SU-DHL-6 (cell line): ENCODE measurements around the gene CELSR3.

Experiments used
- H2AFZ ChIP-seq: fragments of 200-600 bp; sonication (generic); 2 replicates; pipeline ENCODE4 v1.6.1; 2014; ENCODE audit warnings: low read depth, mild to moderate bottlenecking, moderate library complexity, mixed read lengths, antibody characterized with exemption, low read length; ENCODE audit not compliant: severe bottlenecking
- H3F3A ChIP-seq: fragments of 200-600 bp; shearing (Covaris generic); 2 replicates; pipeline ENCODE4 v1.6.0; 2016; ENCODE audit warnings: antibody characterized with exemption, mild to moderate bottlenecking; ENCODE audit not compliant: insufficient read depth
- H3K27ac ChIP-seq: fragments of 200-600 bp; sonication (generic); 2 replicates; pipeline ENCODE4 v1.5.1; 2016; ENCODE audit warnings: low read depth, mild to moderate bottlenecking, low read length, moderate library complexity, mixed read lengths
- H3K27me3 ChIP-seq: fragments of 200-600 bp; sonication (generic), shearing (Covaris generic); 2 replicates; pipeline ENCODE4 v1.6.0; 2014; ENCODE audit warnings: mild to moderate bottlenecking, low read length
- H3K36me3 ChIP-seq: fragments of 200-600 bp; sonication (generic); 2 replicates; pipeline ENCODE4 v1.6.1; 2014; ENCODE audit warnings: mild to moderate bottlenecking, low read length, mixed read lengths
- H3K4me2 ChIP-seq: fragments of 300-600, 200-600 bp; shearing (Covaris generic), sonication (generic); 2 replicates; pipeline ENCODE4 v1.6.0; 2014; ENCODE audit warnings: low read length, low read depth, mild to moderate bottlenecking; ENCODE audit not compliant: poor library complexity, severe bottlenecking
- H3K4me3 ChIP-seq: fragments of 200-600 bp; sonication (generic); 2 replicates; pipeline ENCODE4 v1.5.1; 2014; ENCODE audit warnings: antibody characterized with exemption, low read length, mild to moderate bottlenecking, mixed read lengths; ENCODE audit not compliant: insufficient read depth, poor library complexity, severe bottlenecking
- H3K79me2 ChIP-seq: fragments of 200-600 bp; sonication (generic); 2 replicates; pipeline ENCODE4 v1.6.1; 2014; ENCODE audit warnings: mild to moderate bottlenecking, low read length, moderate library complexity; ENCODE audit not compliant: insufficient read depth
- H3K9ac ChIP-seq: fragments of 200-600 bp; sonication (generic); 2 replicates; pipeline ENCODE4 v1.7.0; 2014; ENCODE audit warnings: mild to moderate bottlenecking, low read length
- H3K9me2 ChIP-seq: fragments of 200-600 bp; sonication (generic); replicated peaks from 2 replicates; pipeline ENCODE4 v1.6.1; 2014; ENCODE audit warnings: low read length; ENCODE audit not compliant: insufficient read depth
- H3K9me3 ChIP-seq: fragments of 200-600 bp; sonication (generic); 2 replicates; pipeline ENCODE4 v1.6.1; 2014; ENCODE audit warnings: low read length, mixed read lengths; ENCODE audit not compliant: insufficient read depth
- H4K20me1 ChIP-seq: fragments of 200-600 bp; sonication (generic); 2 replicates; pipeline ENCODE4 v1.6.1; 2014; ENCODE audit warnings: low read depth, mild to moderate bottlenecking, antibody characterized with exemption, low read length, moderate library complexity, mixed read lengths
- CTCF ChIP-seq: fragments of 200-600 bp; sonication (generic); IDR thresholded peaks from one replicate; pipeline ENCODE4 v1.5.1; 2017; ENCODE audit warnings: antibody characterized with exemption, mild to moderate bottlenecking, low read length, moderate library complexity; ENCODE audit not compliant: insufficient read depth, poor library complexity, severe bottlenecking
- EZH2phosphoT487 ChIP-seq: fragments of 200-600 bp; sonication (generic), shearing (Covaris generic); conservative IDR thresholded peaks from 2 replicates; pipeline ENCODE4 v1.6.1; 2018; ENCODE audit warnings: mild to moderate bottlenecking, antibody characterized with exemption, low read length, moderate library complexity, mixed read lengths

The CELSR3 gene

GRCh38 chr3:48607519-48607918 is 55.2 kb downstream of the CELSR3 start:
- H3K27me3 ChIP-seq: no peaks in the 10 kb centered on the region
- no peaks in the 10 kb centered on the region for H4K20me1 ChIP-seq
- no peaks in the 10 kb centered on the region for H3K9me2 ChIP-seq
- no peak overlapping the region for H3K4me2 ChIP-seq
- TF ChIP-seq CTCF (no peak), EZH2phosphoT487 (no peak)
- H2AFZ ChIP-seq: no peak overlapping the region
- H3K9me3 ChIP-seq: no peaks in the 10 kb centered on the region
- H3K79me2 ChIP-seq: peaks cover 18% of the 10 kb centered on the region
- no peak overlapping the region for H3K27ac ChIP-seq
- H3F3A ChIP-seq: no peaks in the 10 kb centered on the region
- no peak overlapping the region for H3K9ac ChIP-seq
- no peaks in the 10 kb centered on the region; the same call in 1 of the 2 replicates for H3K36me3 ChIP-seq
- H3K4me3 ChIP-seq: no peak overlapping the region

GRCh38 chr3:48601622-48601994 is 61.1 kb downstream of the CELSR3 start:
- H3K9ac ChIP-seq: no peak overlapping the region
- H3K27ac ChIP-seq: no peak overlapping the region
- no peaks in the 10 kb centered on the region for H3F3A ChIP-seq
- H3K9me3 ChIP-seq: no peaks in the 10 kb centered on the region
- H3K36me3 ChIP-seq: no peaks in the 10 kb centered on the region; the same call in 1 of the 2 replicates
- no peaks in the 10 kb centered on the region for H3K79me2 ChIP-seq
- H4K20me1 ChIP-seq: no peaks in the 10 kb centered on the region
- no peak overlapping the region for H3K4me2 ChIP-seq
- TF ChIP-seq CTCF (no peak), EZH2phosphoT487 (no peak)
- H3K27me3 ChIP-seq: no peaks in the 10 kb centered on the region
- no peaks in the 10 kb centered on the region for H3K9me2 ChIP-seq
- H3K4me3 ChIP-seq: no peak overlapping the region
- H2AFZ ChIP-seq: no peak overlapping the region

- H3F3A ChIP-seq: no peaks in the 10 kb centered on the region
- TF ChIP-seq CTCF (no peak), EZH2phosphoT487 (no peak)
- H3K79me2 ChIP-seq: no peaks in the 10 kb centered on the region
- H4K20me1 ChIP-seq: no peaks in the 10 kb centered on the region
- H3K9ac ChIP-seq: no peak overlapping the region
- H3K27ac ChIP-seq: no peak overlapping the region
- H3K36me3 ChIP-seq: no peaks in the 10 kb centered on the region; the same call in 1 of the 2 replicates
- H3K4me3 ChIP-seq: no peak overlapping the region
- H3K4me2 ChIP-seq: no peak overlapping the region
- H3K27me3 ChIP-seq: no peaks in the 10 kb centered on the region
- no peaks in the 10 kb centered on the region for H3K9me2 ChIP-seq
- no peak overlapping the region for H2AFZ ChIP-seq
- H3K9me3 ChIP-seq: no peaks in the 10 kb centered on the region
These were observed 61.7 kb downstream of the CELSR3 start for GRCh38 chr3:48600711-48601621.
